ENCODE measurements around the gene FPR1. TPM values are rescaled to one million over a fixed set of nuclear protein-coding genes. Genes with fewer than 3 reads are reported as not detected.

Gene FPR1
- total RNA-seq, 1 donor from 2014 or later = 12.8 TPM

GRCh38 chr19:51703575-51704515 is 47.8 kb downstream of the FPR1 start:
- DNase-seq (ENCODE audit: extremely low spot score in 2 of 2) = peak in 1 of 2 donors; percentile 99
- no peaks in the 10 kb centered on the region for H3K9me3 ChIP-seq
- peak overlapping the region; percentile 94 for H3K27ac ChIP-seq
- intact Hi-C loops (cut with DNase I) = loop anchor here (2.0 kb wide), 1 partner anchor 15 kb away; no protein-coding TSS in a partner anchor
- H3K4me1 ChIP-seq = peaks cover 47% of the 10 kb centered on the region
- peaks cover 0 to 11% of the 10 kb centered on the region in 2 donors for H3K36me3 ChIP-seq
- peak; percentile 34 to 91 for TF ChIP-seq POLR2AphosphoS5 (IDR thresholded peaks at IDR 0.05; ENCODE audit: insufficient read depth in 1 of 2, low read depth in 1 of 2)
- peak in 1 of 2 donors; percentile 69 for TF ChIP-seq POLR2A (IDR thresholded peaks at IDR 0.05)
- peak; percentile 10 to 31 (median 16) for TF ChIP-seq CTCF (IDR thresholded peaks at IDR 0.05)
- H3K4me3 ChIP-seq = peak overlapping the region; percentile 70 to 80
- H3K27me3 ChIP-seq = no peaks in the 10 kb centered on the region

- DNase-seq (ENCODE audit: extremely low spot score in 2 of 2) = peak in 1 of 2 donors; percentile 93
- TF ChIP-seq POLR2A (IDR thresholded peaks at IDR 0.05) = no peak
- H3K4me3 ChIP-seq = peak overlapping the region; percentile 70 to 80
- H3K9me3 ChIP-seq = no peaks in the 10 kb centered on the region
- no peaks in the 10 kb centered on the region for H3K27me3 ChIP-seq
- peaks cover 0 to 14% of the 10 kb centered on the region in 2 donors for H3K36me3 ChIP-seq
- intact Hi-C loops (cut with DNase I) = loop anchor here (2.0 kb wide), 1 partner anchor 14 kb away; no protein-coding TSS in a partner anchor
- H3K27ac ChIP-seq = peak overlapping the region; percentile 94
- peaks cover 47% of the 10 kb centered on the region for H3K4me1 ChIP-seq
Measured at GRCh38 chr19:51702825-51703574, 48.7 kb downstream of the FPR1 start.

- Histone ChIP-seq H3K27ac (peak overlapping the region; percentile 94), H3K36me3 (peaks cover 0 to 22% of the 10 kb centered on the region in 2 donors), H3K9me3 (no peaks in the 10 kb centered on the region), H3K4me1 (peaks cover 47% of the 10 kb centered on the region), H3K4me3 (peak overlapping the region in 1 of 2 donors; percentile 5), H3K27me3 (no peaks in the 10 kb centered on the region)
- DNase-seq (ENCODE audit: extremely low spot score in 2 of 2) = peak in 1 of 2 donors; percentile 93
- intact Hi-C loops (cut with DNase I) = loop anchor here (2.0 kb wide), 1 partner anchor 13 kb away; no protein-coding TSS in a partner anchor
- TF ChIP-seq POLR2A (IDR thresholded peaks at IDR 0.05) (no peak), CTCF (IDR thresholded peaks at IDR 0.05) (no peak), POLR2AphosphoS5 (IDR thresholded peaks at IDR 0.05; ENCODE audit: insufficient read depth in 1 of 2, low read depth in 1 of 2) (no peak)
Measured at GRCh38 chr19:51702103-51702824, 49.4 kb downstream of the FPR1 start.

- Histone ChIP-seq H3K4me1 (peaks cover 47% of the 10 kb centered on the region), H3K27ac (peak overlapping the region; percentile 94), H3K4me3 (no peak overlapping the region), H3K9me3 (no peaks in the 10 kb centered on the region), H3K27me3 (no peaks in the 10 kb centered on the region), H3K36me3 (peaks cover 0 to 22% of the 10 kb centered on the region in 2 donors)
- TF ChIP-seq CTCF (IDR thresholded peaks at IDR 0.05) (no peak), POLR2A (IDR thresholded peaks at IDR 0.05) (no peak), POLR2AphosphoS5 (IDR thresholded peaks at IDR 0.05; ENCODE audit: insufficient read depth in 1 of 2, low read depth in 1 of 2) (no peak)
- DNase-seq (ENCODE audit: extremely low spot score in 2 of 2) = no peak
- intact Hi-C loops (cut with DNase I) = loop anchor here (2.0 kb wide), 1 partner anchor 13 kb away; no protein-coding TSS in a partner anchor
Measured at GRCh38 chr19:51701468-51702100, 50.1 kb downstream of the FPR1 start.

All from vagina (tissue), 2 donors.